GM12878 (cell line): ENCODE results near the gene LMO2. TPM values are rescaled to one million over a fixed set of nuclear protein-coding genes. Genes with fewer than 3 reads are reported as not detected.

ENCODE experiments used
- CEBPZ ChIP-seq: fragments of 150-350 bp; IDR thresholded peaks from 2 replicates; pipeline ENCODE4 v1.6.1; 2016; ENCODE audit warnings: low read depth, low read length
- ESRRA ChIP-seq: IDR thresholded peaks from 2 replicates; pipeline ENCODE4 v1.6.1; 2012; ENCODE audit warnings: mild to moderate bottlenecking, low read length, improper control_type of control experiment
- NFIC ChIP-seq: IDR thresholded peaks from 2 replicates; pipeline ENCODE4 v1.6.1; 2012; ENCODE audit warnings: low read depth, mild to moderate bottlenecking, inconsistent platforms, low read length, moderate library complexity
- polyA plus RNA-seq, 11 experiments: library from polyadenylated mRNA; depleted of rRNA in 4 of 11; unstranded in 6 of 11; stranded (reverse) in 5 of 11; fragments of >200 nt; fragmentation: Nextera tagmentation in 4 of 11; fragmentation: Illumina TruSeq in 1 of 11; extraction: Ambion mirVana in 4 of 11; extraction: Trizol in 1 of 11; gene quantifications; 1 replicate in 1 of 11; 2 replicates in 10 of 11; pipeline versions ENCODE4 v1.2.1 to v1.2.3, GENCODE V29; 2011 to 2016; ENCODE audit warnings: inconsistent platforms in 2 of 11, missing spikeins in 2 of 11, low read depth in 1 of 11
- total RNA-seq, 4 experiments: library from RNA; depleted of rRNA in 3 of 4; stranded (reverse); fragments of >200 nt in 3 of 4; fragmentation: Illumina TruSeq in 1 of 4; extraction: Trizol in 1 of 4; gene quantifications; 2 replicates each; pipeline versions ENCODE4 v1.2.1 to v1.2.3, GENCODE V29; 2013 to 2021
- TF ChIP-seq, protein P1 (sequence below): fragments of 450-650 bp; IDR thresholded peaks from 2 replicates; pipeline ENCODE4 v1.6.1; 2018; ENCODE audit warnings: mild to moderate bottlenecking, low read depth, moderate library complexity; ENCODE audit not compliant: partially characterized antibody

The LMO2 gene
- total and polyA plus RNA-seq, 10 of the 15 experiments (the other 5 are each of a cell fraction or from before 2014, with no cell fraction given): 0.29 to 1.9 (median 1.1) TPM; not detected in 1

GRCh38 chr11:33843018-33843417 lies 48.9 kb downstream of the LMO2 start (continued):
- TF ChIP-seq, protein P1, sequence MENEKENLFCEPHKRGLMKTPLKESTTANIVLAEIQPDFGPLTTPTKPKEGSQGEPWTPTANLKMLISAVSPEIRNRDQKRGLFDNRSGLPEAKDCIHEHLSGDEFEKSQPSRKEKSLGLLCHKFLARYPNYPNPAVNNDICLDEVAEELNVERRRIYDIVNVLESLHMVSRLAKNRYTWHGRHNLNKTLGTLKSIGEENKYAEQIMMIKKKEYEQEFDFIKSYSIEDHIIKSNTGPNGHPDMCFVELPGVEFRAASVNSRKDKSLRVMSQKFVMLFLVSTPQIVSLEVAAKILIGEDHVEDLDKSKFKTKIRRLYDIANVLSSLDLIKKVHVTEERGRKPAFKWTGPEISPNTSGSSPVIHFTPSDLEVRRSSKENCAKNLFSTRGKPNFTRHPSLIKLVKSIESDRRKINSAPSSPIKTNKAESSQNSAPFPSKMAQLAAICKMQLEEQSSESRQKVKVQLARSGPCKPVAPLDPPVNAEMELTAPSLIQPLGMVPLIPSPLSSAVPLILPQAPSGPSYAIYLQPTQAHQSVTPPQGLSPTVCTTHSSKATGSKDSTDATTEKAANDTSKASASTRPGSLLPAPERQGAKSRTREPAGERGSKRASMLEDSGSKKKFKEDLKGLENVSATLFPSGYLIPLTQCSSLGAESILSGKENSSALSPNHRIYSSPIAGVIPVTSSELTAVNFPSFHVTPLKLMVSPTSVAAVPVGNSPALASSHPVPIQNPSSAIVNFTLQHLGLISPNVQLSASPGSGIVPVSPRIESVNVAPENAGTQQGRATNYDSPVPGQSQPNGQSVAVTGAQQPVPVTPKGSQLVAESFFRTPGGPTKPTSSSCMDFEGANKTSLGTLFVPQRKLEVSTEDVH: no peak
- TF ChIP-seq CEBPZ (no peak), NFIC (no peak), ESRRA (no peak)
